Activated T-helper 1 cell treated with anti-CD3 and anti-CD28 coated beads, Interleukin-12 subunit alpha, Interleukin-12 subunit beta, Interleukin-2, Interleukin-4 antibody, amounts not matched to agents 30 ng/mL and 10 ng/mL and 1 ng/mL, durations not matched to agents 14 hours and 24 hours and 36 hours (primary cell): ENCODE data around the gene SLC6A6. TPM values are rescaled to one million over a fixed set of nuclear protein-coding genes. Genes with fewer than 3 reads are reported as not detected.
A peak's percentile ranks its signal among the peaks of the same experiment; 100 is the strongest.

Experiments
- DNase-seq: peaks from one replicate; pipeline ENCODE4 v3.0.0; 2021; ENCODE audit warnings: low spot score
- H3K27ac Mint-ChIP-seq: one replicate; pipeline ENCODE4 v1.8.0; 2021; ENCODE audit warnings: mild to moderate bottlenecking, mixed read lengths
- H3K27me3 Mint-ChIP-seq: one replicate; pipeline ENCODE4 v1.8.0; 2022; ENCODE audit warnings: mild to moderate bottlenecking, moderate library complexity, mixed read lengths; ENCODE audit not compliant: insufficient read depth
- H3K36me3 Mint-ChIP-seq: one replicate; pipeline ENCODE4 v1.8.0; 2021; ENCODE audit warnings: low read depth, mixed read lengths
- H3K4me1 Mint-ChIP-seq: one replicate; pipeline ENCODE4 v1.8.0; 2021; ENCODE audit warnings: low read depth, mixed read lengths
- H3K4me3 Mint-ChIP-seq: one replicate; pipeline ENCODE4 v1.8.0; 2021; ENCODE audit warnings: mild to moderate bottlenecking, moderate library complexity, mixed read lengths
- H3K9me3 Mint-ChIP-seq: one replicate; pipeline ENCODE4 v1.8.0; 2021; ENCODE audit warnings: mixed read lengths
- intact Hi-C: fragments of 100-400 bp; cut with micrococcal nuclease; formaldehyde crosslinking; loops from one replicate; pipeline ENCODE4 v1.15.1; 2024
- total RNA-seq: library from RNA; stranded (reverse); gene quantifications from 2 replicates; pipeline ENCODE4 v1.2.3, GENCODE V29; 2022

The SLC6A6 gene
- total RNA-seq, 1 donor from 2014 or later, result 45.4 TPM

DNA sequence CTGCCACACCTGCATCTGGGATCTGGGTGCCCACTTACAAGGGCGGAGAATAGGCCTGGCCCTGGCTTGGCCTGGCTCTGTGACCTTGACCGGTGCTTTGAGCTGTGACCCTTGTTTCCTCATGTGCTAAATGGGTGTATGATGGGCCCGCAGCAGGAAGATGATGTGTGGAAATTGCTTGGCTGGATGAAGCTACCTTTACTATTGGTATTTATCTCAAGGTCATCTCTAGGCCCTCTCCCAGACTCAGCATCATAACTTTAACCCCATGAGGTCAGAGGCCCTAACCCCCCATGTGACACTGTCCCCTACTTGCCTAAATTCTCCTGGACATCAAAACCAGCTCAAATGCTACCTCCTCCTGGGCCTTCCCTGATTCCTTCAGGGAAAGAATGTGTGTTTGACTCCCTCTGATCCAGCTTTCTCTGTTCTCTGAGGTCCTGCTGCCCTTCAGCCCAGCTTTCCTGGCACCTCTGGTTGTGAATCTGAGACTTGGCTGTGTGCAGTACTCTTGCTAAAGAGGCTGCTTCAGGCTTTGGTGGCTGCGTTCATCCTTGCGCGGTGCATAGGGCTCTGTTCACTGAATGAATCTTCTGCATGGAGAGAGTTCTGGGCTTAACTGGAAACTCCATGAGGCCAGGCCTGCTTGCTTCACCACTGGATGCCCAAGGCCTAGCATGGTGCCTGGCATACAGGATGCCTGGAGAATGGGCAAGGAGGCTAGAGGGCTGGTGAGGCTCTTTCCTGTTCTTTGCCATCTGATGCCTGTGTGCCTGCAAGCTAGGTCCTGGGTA lies 25.2 kb upstream of the SLC6A6 start:
- peaks cover 16% of the 10 kb centered on the region for H3K4me1 Mint-ChIP-seq
- no peak for DNase-seq
- intact Hi-C loops, result no loop called here
- H3K27ac Mint-ChIP-seq, result peak overlapping the region; percentile 61
- H3K36me3 Mint-ChIP-seq, result peaks cover 2% of the 10 kb centered on the region
- H3K4me3 Mint-ChIP-seq, result no peak overlapping the region
- H3K9me3 Mint-ChIP-seq, result no peaks in the 10 kb centered on the region
- peaks cover 7% of the 10 kb centered on the region for H3K27me3 Mint-ChIP-seq

DNA sequence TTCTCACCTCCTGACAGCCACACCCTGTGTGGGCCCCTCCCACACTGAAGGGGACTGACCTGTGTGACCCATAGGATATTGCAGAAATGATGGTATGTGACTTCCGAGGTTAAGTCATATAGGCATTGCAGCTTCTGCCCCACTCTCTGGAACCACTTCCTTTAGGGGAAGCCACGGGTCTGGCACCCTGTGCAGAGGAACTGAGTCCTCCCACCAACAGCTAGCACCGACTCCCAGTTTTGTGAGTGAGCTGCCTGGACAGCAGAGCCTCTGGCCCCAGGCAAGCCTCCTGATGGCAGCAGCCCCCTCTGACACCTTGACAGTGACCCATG lies 24.6 kb upstream of the SLC6A6 start:
- peak; percentile 28 for DNase-seq
- peak overlapping the region; percentile 74 for H3K27ac Mint-ChIP-seq
- intact Hi-C loops, result no loop called here
- H3K4me3 Mint-ChIP-seq, result no peak overlapping the region
- peaks cover 2% of the 10 kb centered on the region for H3K36me3 Mint-ChIP-seq
- H3K27me3 Mint-ChIP-seq, result peaks cover 10% of the 10 kb centered on the region
- no peaks in the 10 kb centered on the region for H3K9me3 Mint-ChIP-seq
- peaks cover 16% of the 10 kb centered on the region for H3K4me1 Mint-ChIP-seq

DNA sequence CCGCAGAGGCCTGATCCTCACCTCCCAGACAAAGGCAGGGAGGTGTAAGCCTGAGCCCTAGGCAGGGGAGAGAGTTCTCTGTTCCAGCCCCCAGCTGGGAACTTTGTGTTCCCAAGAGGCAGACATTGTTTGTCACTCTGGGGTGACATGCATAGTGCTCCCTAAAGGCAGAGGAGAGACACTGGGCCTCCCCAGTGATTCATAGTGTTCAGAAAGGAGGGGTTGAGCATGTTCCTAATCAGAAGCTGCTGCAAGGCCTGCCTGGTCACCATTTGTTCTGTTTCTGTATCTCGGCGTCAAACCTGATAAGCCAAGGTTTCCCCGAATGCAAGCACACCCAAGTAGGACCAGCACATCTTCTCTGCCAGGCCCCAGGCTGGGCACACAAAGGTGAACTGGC lies 24.0 kb upstream of the SLC6A6 start:
- Mint-ChIP-seq H3K36me3 (peaks cover 2% of the 10 kb centered on the region), H3K4me1 (peaks cover 16% of the 10 kb centered on the region), H3K9me3 (no peaks in the 10 kb centered on the region), H3K27ac (no peak overlapping the region), H3K27me3 (peaks cover 12% of the 10 kb centered on the region), H3K4me3 (no peak overlapping the region)
- intact Hi-C loops, result no loop called here
- no peak for DNase-seq

DNA sequence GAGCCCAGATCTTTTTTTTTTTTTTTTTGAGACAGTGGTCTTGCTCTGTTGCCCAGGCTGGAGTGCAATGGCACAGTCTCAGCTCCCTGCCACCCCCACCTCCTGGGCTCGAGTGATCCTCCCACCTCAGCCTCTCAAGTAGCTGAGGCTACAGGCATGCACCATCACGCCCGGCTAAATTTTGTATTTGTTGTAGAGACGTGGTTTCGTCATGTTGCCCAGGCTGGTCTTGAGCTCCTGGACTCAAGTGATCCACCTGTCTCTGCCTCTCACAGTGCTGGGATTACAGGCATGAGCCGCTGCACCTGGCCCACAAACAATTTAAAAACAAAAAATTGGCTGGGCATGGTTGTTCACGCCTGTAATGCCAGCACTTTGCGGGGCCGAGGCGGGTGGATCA lies 22.6 kb upstream of the SLC6A6 start:
- intact Hi-C loops, result no loop called here
- Mint-ChIP-seq H3K36me3 (peaks cover 2% of the 10 kb centered on the region), H3K27ac (no peak overlapping the region), H3K4me3 (no peak overlapping the region), H3K4me1 (peaks cover 16% of the 10 kb centered on the region), H3K27me3 (peaks cover 8% of the 10 kb centered on the region), H3K9me3 (no peaks in the 10 kb centered on the region)
- DNase-seq, result no peak

DNA sequence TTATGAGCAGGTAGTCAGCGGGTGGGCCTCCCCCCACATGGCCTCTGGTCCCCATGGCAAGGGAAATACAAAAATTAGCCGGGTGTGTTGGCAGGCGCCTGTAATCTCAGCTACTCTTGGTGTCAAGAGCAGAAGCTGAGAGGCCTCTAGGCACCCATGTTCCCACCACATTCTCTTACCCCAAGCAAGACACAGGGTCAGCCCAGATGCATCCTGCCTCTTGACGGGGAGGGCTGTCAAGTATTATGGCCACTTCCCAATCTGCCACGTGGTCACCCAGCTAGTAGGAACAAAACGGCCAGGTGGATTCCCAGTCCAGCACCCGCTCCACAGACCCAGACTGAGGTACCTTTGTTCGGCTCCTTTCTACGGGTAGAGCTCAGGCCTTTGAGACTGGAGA lies 16.2 kb upstream of the SLC6A6 start:
- peaks cover 32% of the 10 kb centered on the region for H3K27me3 Mint-ChIP-seq
- H3K4me1 Mint-ChIP-seq, result no peaks in the 10 kb centered on the region
- DNase-seq, result no peak
- no peaks in the 10 kb centered on the region for H3K9me3 Mint-ChIP-seq
- intact Hi-C loops, result no loop called here
- no peaks in the 10 kb centered on the region for H3K36me3 Mint-ChIP-seq
- no peak overlapping the region for H3K4me3 Mint-ChIP-seq
- H3K27ac Mint-ChIP-seq, result no peak overlapping the region

DNA sequence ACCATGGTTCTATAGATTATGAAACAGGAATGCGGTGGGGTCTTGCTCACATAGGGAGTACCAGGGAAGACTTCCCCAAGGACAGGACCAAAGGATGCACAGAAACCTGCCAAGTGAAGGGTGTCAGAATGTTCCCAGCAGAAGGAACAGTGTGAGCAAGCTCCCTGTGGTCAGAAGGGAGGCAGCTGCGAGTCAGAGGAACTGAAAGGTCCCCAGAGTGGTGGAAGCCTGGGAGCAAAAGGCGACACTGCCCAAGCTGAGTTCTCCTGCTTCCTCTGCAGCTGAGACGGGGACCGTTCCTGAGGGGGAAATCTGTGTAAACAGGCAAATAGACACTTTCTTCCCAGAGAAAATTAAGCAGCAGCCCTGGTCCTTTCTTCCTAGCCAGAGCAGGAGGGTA lies 14.2 kb upstream of the SLC6A6 start:
- H3K4me3 Mint-ChIP-seq, result no peak overlapping the region

DNA sequence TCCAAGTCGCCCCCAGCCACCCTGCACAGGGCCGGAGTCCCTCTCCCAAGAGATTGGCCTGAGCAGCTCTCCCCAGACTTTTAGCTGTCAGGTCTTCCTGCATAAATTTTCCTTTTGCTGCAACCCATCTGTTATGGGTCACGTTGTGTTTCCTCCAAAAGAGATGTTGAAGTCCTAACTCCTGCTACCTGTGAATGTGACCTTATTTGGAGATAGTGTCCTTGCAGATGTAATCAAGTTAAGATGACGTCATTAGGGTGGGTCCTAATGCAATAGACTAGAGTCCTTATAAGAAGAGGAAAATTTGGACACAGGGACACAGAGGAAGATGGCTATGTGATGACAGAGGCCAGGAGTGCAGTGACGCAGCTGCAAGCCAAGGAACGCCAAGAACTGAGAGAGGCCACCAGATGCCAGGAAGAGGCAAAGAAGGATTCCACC lies 13.2 kb upstream of the SLC6A6 start:
- no peak for DNase-seq
- no peaks in the 10 kb centered on the region for H3K9me3 Mint-ChIP-seq
- no peaks in the 10 kb centered on the region for H3K36me3 Mint-ChIP-seq
- H3K27me3 Mint-ChIP-seq, result peaks cover 24% of the 10 kb centered on the region
- H3K4me3 Mint-ChIP-seq, result no peak overlapping the region
- intact Hi-C loops, result no loop called here
- H3K27ac Mint-ChIP-seq, result no peak overlapping the region
- no peaks in the 10 kb centered on the region for H3K4me1 Mint-ChIP-seq

More for the DNA sequence above, 14.2 kb upstream of the SLC6A6 start:
- H3K27me3 Mint-ChIP-seq, result peaks cover 24% of the 10 kb centered on the region
- intact Hi-C loops, result no loop called here
- no peaks in the 10 kb centered on the region for H3K9me3 Mint-ChIP-seq
- no peak overlapping the region for H3K27ac Mint-ChIP-seq
- no peak for DNase-seq
- H3K4me1 Mint-ChIP-seq, result no peaks in the 10 kb centered on the region
- no peaks in the 10 kb centered on the region for H3K36me3 Mint-ChIP-seq

DNA sequence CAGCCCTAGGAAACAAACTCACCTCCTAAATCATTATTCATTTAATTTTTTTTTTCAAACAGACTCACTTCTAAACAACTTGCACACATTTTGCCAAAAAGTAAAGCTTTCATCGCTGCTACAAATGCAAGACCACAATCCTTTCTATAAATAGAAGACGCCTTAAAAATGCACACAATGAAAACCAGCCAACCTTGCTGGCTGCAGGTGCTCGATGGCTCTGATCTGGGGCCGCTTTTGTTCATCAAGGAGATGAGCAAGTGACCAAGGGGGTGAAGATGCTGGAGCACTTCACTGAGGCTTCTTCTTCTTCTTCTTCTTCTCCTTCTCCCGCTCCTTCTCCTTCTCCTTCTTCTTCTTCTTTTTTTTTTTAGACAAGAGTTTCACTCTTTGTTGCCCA lies 12.7 kb upstream of the SLC6A6 start:
- no peaks in the 10 kb centered on the region for H3K4me1 Mint-ChIP-seq
- no peaks in the 10 kb centered on the region for H3K9me3 Mint-ChIP-seq
- no peak overlapping the region for H3K27ac Mint-ChIP-seq
- no peak overlapping the region for H3K4me3 Mint-ChIP-seq
- peaks cover 24% of the 10 kb centered on the region for H3K27me3 Mint-ChIP-seq
- intact Hi-C loops, result no loop called here
- no peak for DNase-seq
- H3K36me3 Mint-ChIP-seq, result no peaks in the 10 kb centered on the region

DNA sequence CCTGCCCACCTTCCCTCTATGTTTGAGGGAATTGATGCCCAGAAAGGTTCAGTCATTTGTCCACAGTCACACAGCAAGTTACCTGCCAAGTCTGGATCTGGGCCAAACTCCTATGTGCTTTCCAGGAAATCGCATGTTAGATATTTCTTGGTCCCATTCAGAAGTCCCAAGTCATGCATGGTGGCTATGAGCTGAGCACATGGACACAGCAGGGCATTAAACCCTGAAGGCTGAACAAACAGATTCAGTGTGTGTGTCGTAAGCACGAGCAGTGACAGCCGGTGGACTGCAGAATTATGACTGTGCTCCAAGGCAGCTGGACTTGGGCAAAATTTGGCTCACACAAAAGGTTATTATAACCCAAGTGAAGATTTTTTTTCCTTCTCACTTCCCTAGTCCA lies 11.4 kb upstream of the SLC6A6 start:
- Mint-ChIP-seq H3K9me3 (no peaks in the 10 kb centered on the region), H3K27ac (no peak overlapping the region), H3K27me3 (peaks cover 22% of the 10 kb centered on the region), H3K4me1 (no peaks in the 10 kb centered on the region), H3K4me3 (no peak overlapping the region), H3K36me3 (no peaks in the 10 kb centered on the region)
- intact Hi-C loops, result no loop called here
- DNase-seq, result no peak

DNA sequence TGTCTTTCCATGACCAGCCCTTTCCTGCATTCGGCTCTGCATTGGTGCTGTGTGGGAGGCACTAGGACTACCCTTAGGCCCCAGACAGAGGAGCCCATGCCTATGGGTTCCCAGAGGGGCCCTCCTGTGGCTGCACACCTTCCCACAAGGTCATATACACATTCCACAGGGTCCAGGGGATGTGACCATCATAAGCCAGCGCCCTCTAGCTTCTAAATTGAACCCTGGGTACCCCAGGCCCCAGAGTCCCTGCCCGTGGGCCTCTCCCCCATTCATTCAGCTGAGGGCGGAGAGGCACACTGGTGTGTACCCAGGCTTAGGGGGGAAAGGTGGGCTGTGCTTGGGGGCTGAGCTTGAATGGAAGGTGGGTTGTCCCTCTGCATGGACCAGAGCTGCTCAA lies 10.2 kb upstream of the SLC6A6 start:
- H3K9me3 Mint-ChIP-seq, result no peaks in the 10 kb centered on the region
- H3K4me3 Mint-ChIP-seq, result no peak overlapping the region
- intact Hi-C loops, result no loop called here
- peaks cover 6% of the 10 kb centered on the region for H3K4me1 Mint-ChIP-seq
- peaks cover 22% of the 10 kb centered on the region for H3K27me3 Mint-ChIP-seq
- no peaks in the 10 kb centered on the region for H3K36me3 Mint-ChIP-seq
- DNase-seq, result no peak
- no peak overlapping the region for H3K27ac Mint-ChIP-seq

DNA sequence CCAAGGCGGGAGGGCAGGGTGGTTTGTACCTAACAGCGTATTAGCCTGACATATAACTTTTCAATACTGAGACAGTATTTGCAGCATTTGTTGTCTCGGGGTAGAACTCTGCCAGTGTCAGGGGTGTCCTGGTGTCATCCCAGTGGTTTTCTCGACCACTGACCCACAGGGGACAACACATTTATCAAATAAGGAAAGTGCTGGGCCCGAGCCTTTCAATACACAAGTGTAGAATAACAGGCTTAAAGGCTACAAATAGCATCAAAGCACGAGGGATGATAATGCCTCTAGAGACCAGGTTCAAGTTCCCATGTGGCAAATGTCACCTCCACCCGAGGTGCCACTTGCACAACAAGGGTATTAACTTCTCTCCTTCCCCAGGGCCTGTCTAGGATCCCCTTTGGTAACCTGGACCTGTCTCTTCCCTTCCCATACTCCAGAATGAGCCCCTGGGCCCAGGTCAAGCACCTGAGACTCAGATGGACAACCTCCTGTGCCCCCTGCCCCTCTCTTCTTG lies 9.5 kb upstream of the SLC6A6 start:
- Mint-ChIP-seq H3K36me3 (no peaks in the 10 kb centered on the region), H3K4me3 (no peak overlapping the region), H3K27me3 (peaks cover 20% of the 10 kb centered on the region)

DNA sequence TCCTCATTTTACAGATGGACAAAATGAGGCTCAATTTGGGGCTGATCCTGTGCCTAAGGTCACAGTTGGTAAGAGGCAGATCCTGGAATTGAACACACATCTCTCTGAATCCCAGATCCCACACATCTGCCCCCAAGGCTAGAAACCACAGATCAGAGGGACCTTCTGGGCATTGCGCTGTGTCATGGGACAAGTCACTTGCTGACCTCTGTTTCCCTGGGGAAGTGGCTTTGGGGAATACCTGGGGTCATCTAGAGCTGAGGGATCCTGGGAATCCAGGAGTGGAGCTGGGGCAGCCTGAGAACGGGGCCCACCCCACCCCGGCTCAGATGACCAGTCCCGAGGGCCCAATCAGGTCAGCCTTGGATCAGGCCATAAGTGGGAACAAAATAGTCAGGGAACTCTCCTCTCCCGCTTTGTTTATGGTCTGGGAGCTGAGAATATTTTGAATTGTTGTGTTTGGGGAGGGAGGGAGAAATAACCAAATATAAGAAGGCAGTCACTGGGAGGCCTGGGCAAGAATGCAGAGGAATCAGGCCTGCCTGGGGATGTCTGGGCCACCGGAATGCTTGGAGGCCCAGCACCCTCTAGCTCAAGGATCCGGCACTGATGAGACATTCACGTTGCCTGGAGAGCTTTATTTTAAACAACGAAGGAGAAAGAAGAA lies 8.8 kb upstream of the SLC6A6 start:
- Mint-ChIP-seq H3K27ac (no peak overlapping the region), H3K4me1 (peaks cover 13% of the 10 kb centered on the region), H3K9me3 (no peaks in the 10 kb centered on the region), H3K36me3 (no peaks in the 10 kb centered on the region), H3K27me3 (peaks cover 15% of the 10 kb centered on the region), H3K4me3 (no peak overlapping the region)
- intact Hi-C loops, result no loop called here
- DNase-seq, result no peak

More for the DNA sequence above, 9.5 kb upstream of the SLC6A6 start:
- Mint-ChIP-seq H3K9me3 (no peaks in the 10 kb centered on the region), H3K4me1 (peaks cover 12% of the 10 kb centered on the region), H3K27ac (no peak overlapping the region)
- DNase-seq, result no peak
- intact Hi-C loops, result no loop called here

DNA sequence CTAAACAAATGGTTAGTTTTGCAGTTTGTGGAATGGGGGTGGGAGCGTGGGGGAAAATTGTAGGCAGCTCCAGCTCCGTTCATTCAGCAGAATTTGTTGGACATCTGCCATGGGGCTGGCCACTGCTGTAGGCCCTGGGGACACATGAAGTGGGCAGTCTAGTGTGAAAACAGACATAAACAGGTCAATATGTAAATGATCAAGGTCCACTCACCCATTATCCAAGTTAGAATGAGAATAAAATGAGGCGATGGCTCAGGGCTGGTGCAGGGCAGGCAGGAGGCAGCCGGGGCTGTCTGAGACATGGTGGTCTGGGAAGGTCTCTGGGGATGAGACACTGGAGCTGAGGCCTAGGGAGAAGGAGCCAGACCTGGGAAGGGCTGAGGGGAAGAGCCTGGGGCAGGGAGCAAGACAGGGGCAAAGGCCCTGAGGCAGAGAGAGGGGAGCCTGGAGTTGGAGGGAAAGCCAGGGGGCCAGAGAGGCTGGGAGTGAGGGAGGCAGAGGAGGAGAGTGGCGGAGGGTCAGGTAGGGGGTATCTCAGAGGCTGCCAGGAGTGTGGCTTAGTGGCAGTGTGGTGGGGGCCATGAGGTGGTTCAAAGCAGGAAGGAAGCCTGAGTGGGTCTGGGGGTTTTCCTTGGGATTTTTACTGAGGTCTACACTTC lies 6.2 kb upstream of the SLC6A6 start:
- no peaks in the 10 kb centered on the region for H3K36me3 Mint-ChIP-seq
- H3K27ac Mint-ChIP-seq, result no peak overlapping the region
- no peaks in the 10 kb centered on the region for H3K9me3 Mint-ChIP-seq
- DNase-seq, result no peak
- no peak overlapping the region for H3K4me3 Mint-ChIP-seq
- peaks cover 3% of the 10 kb centered on the region for H3K27me3 Mint-ChIP-seq
- intact Hi-C loops, result no loop called here
- H3K4me1 Mint-ChIP-seq, result peaks cover 13% of the 10 kb centered on the region
